Neuron (in vitro differentiated cells): ENCODE measurements around the gene SETD4.
A peak's percentile ranks its signal among the peaks of the same experiment; 100 is the strongest.
"Not testable (repeated sequence)": the region's sequence is repeated elsewhere in the genome, so short reads cannot be mapped to it uniquely, and the experiment has no call there.

ENCODE experiments used
- H2AFZ ChIP-seq: one replicate; pipeline ENCODE4 v1.6.1; 2013; ENCODE audit warnings: low read depth, mild to moderate bottlenecking, inconsistent platforms, low read length, moderate library complexity
- H3K27me3 ChIP-seq: one replicate; pipeline ENCODE4 v1.6.1; 2013; ENCODE audit warnings: low read length; ENCODE audit not compliant: insufficient read depth
- H3K36me3 ChIP-seq: one replicate; pipeline ENCODE4 v1.6.1; 2013; ENCODE audit warnings: low read length; ENCODE audit not compliant: insufficient read depth
- H3K4me1 ChIP-seq: one replicate; pipeline ENCODE4 v1.6.1; 2013; ENCODE audit warnings: low read length; ENCODE audit not compliant: insufficient read depth
- H3K4me3 ChIP-seq: 2 replicates; pipeline ENCODE4 v1.5.1; 2013; ENCODE audit warnings: mild to moderate bottlenecking, low read length, moderate library complexity
- H3K9me3 ChIP-seq: one replicate; pipeline ENCODE4 v1.6.1; 2013; ENCODE audit warnings: low read length

The SETD4 gene

GRCh38 chr21:36060159-36060921 is at the start of gene SETD4:
SETD4 (minus strand) TSS chr21:36060526; CDS start chr21:36058888, 1,638 bp downstream.
- peaks cover 24% of the 10 kb centered on the region for H3K36me3 ChIP-seq
- peaks cover 1% of the 10 kb centered on the region for H3K27me3 ChIP-seq
- peaks cover 6% of the 10 kb centered on the region for H3K4me1 ChIP-seq
- peak within 1 kb of the TSS; percentile 27 for H2AFZ ChIP-seq
- H3K9me3 ChIP-seq: no peaks in the 10 kb centered on the region
- H3K4me3 ChIP-seq: peak within 1 kb of the TSS; percentile 64

DNA sequence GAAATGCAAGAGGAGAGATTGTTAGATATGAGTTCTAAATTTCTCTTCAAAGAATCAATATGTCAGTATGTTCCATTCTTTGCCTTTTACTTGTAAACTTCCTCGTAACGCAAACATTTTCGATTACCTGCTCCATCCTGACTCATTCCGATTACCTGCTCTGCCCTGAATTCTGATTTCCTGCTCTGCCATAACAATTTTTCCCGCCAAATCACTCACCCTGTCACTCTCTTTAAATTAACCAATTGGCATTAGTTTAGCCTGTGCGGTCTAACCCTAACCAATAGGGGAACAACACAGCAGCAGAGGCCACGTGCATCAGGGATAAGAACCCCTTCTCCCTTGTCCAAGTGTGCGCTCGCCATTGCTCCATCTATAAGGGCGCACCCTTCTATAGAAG is 49.5 kb upstream of the SETD4 start:
- Histone ChIP-seq H3K4me1 (no peaks in the 10 kb centered on the region), H3K4me3 (no peak overlapping the region), H2AFZ (no peak overlapping the region), H3K27me3 (peaks cover 16% of the 10 kb centered on the region), H3K36me3 (no peaks in the 10 kb centered on the region), H3K9me3 (no peaks in the 10 kb centered on the region)

DNA sequence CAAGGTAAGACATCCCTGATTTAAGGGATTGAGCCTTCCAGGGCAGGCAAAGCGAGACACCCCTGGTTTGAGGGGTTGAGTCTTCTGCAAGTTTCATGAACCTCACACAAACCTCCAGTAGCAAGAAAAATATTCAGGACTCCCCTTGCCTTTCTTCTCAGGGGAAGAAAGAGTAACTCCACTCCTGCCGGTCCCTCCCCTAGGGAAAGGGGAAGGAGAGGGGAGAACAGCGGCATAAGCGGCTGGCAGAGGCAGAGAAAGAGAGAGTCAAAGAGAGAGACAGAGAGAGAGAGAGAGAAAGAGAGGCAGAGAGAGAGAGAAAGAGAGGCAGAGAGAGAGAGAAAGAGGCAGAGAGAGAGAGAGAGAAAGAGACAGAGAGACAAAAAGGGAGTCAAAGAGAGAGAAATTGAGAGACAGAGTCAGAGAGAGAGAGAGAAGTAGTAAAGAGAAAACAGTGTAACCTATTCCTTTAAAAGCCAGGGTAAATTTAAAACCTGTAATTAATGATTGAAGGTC is 45.1 kb upstream of the SETD4 start:
- Histone ChIP-seq H2AFZ (no peak overlapping the region), H3K27me3 (peaks cover 10% of the 10 kb centered on the region), H3K9me3 (no peaks in the 10 kb centered on the region), H3K4me3 (no peak overlapping the region), H3K36me3 (no peaks in the 10 kb centered on the region), H3K4me1 (no peaks in the 10 kb centered on the region)

GRCh38 chr21:36104317-36105300 is 44.3 kb upstream of the SETD4 start:
- Histone ChIP-seq H3K4me1 (no peaks in the 10 kb centered on the region), H3K9me3 (no peaks in the 10 kb centered on the region), H3K27me3 (peaks cover 10% of the 10 kb centered on the region), H2AFZ (no peak overlapping the region), H3K36me3 (no peaks in the 10 kb centered on the region), H3K4me3 (no peak overlapping the region)

DNA sequence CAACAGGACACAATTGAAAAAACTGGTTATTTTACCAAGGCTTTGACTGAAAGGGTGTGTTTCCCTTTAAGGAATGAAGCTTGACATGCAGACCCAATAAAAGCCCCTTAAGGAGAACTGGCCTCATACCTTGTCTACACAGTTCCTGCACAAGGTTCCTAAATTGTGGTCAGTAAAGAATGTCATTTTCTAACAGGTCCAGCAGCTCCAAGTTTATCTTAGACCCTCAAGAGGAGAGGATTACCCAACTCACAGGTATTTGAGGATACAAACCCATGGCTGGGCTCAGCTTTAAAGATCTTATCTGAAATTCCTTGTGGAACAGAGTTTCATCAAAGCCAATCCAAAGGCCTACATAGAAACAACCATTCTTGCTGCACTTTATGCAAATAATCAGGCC is 43.1 kb upstream of the SETD4 start:
- no peaks in the 10 kb centered on the region for H3K9me3 ChIP-seq
- no peak overlapping the region for H3K4me3 ChIP-seq
- H3K36me3 ChIP-seq: no peaks in the 10 kb centered on the region
- H2AFZ ChIP-seq: no peak overlapping the region
- H3K4me1 ChIP-seq: no peaks in the 10 kb centered on the region
- peaks cover 13% of the 10 kb centered on the region for H3K27me3 ChIP-seq

GRCh38 chr21:36100971-36101641 is 40.8 kb upstream of the SETD4 start:
- H3K4me3 ChIP-seq: no peak overlapping the region
- H2AFZ ChIP-seq: no peak overlapping the region
- no peaks in the 10 kb centered on the region for H3K36me3 ChIP-seq
- H3K4me1 ChIP-seq: no peaks in the 10 kb centered on the region
- peaks cover 8% of the 10 kb centered on the region for H3K27me3 ChIP-seq
- no peaks in the 10 kb centered on the region for H3K9me3 ChIP-seq

- H3K4me1 ChIP-seq, H3K36me3 ChIP-seq, H3K4me3 ChIP-seq, H3K27me3 ChIP-seq, H2AFZ ChIP-seq, H3K9me3 ChIP-seq: not testable (repeated sequence)
Observed at GRCh38 chr21:36099695-36100211, 39.4 kb upstream of the SETD4 start.

DNA sequence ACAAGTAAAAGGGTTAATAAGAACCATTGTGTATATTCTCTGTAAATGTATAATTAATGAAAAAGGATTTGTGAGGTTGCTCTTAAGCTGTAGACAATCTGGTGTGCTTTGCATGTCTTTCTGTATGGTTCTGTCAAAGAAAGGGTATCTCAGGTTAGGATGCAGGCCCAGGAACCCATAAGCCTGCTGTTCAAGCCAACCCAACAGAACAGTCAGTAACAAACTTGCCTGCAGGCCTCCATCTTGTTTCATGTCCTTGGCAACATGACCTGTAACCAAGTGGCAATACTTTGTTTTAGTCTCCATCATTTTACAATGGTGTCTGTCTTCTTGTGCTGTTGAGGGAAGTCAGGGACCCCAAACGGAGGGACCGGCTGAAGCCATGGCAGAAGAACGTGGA is 38.7 kb upstream of the SETD4 start:
- no peak overlapping the region for H2AFZ ChIP-seq
- H3K4me3 ChIP-seq: no peak overlapping the region
- peaks cover under 1% of the 10 kb centered on the region for H3K9me3 ChIP-seq
- peaks cover 5% of the 10 kb centered on the region for H3K27me3 ChIP-seq
- no peaks in the 10 kb centered on the region for H3K36me3 ChIP-seq
- H3K4me1 ChIP-seq: no peaks in the 10 kb centered on the region

- peaks cover 5% of the 10 kb centered on the region for H3K9me3 ChIP-seq
- peaks cover 5% of the 10 kb centered on the region for H3K27me3 ChIP-seq
- H3K36me3 ChIP-seq: no peaks in the 10 kb centered on the region
- H3K4me3 ChIP-seq: no peak overlapping the region
- no peaks in the 10 kb centered on the region for H3K4me1 ChIP-seq
- H2AFZ ChIP-seq: no peak overlapping the region
Observed at GRCh38 chr21:36098182-36098532, 37.8 kb upstream of the SETD4 start.

DNA sequence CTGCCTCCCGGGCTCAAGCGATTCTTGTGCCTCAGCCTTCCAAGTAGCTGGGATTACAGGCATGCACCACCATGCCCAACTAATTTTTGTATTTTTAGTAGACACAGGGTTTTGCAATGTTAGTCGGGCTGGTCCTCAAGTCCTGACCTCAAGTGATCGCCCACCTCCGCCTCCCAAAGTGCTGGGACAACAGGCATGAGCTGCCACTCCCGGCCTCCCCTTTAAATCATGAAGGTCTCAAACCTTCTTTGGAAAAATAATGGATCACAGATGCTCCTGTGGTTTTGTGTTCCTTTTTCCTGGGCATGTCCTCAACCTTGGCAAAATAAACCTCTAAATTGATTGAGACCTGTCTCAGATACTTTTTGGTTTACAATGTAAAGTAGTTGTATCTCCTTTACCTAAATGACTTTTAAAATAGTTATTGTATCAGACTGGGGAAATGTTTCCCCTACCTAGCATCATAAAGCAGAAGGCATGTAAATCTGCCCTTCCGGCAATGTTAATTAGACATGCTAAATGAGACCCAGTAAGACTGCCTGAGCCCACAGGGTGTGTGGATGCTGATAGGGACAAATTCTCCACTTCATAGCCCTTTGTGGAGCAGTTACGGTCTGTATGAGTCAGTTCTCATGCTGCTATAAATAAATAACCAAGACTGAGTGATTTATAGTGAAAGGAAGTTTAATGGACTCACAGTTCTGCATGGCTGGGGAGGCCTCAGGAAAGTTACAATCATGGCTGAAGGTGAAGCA is 37.3 kb upstream of the SETD4 start:
- Histone ChIP-seq H3K4me1 (no peaks in the 10 kb centered on the region), H3K9me3 (peaks cover 5% of the 10 kb centered on the region), H3K27me3 (peaks cover 5% of the 10 kb centered on the region), H3K36me3 (no peaks in the 10 kb centered on the region), H2AFZ (no peak overlapping the region), H3K4me3 (no peak overlapping the region)

- no peaks in the 10 kb centered on the region for H3K4me1 ChIP-seq
- no peak overlapping the region for H2AFZ ChIP-seq
- H3K27me3 ChIP-seq: peaks cover 5% of the 10 kb centered on the region
- no peak overlapping the region for H3K4me3 ChIP-seq
- H3K36me3 ChIP-seq: no peaks in the 10 kb centered on the region
- H3K9me3 ChIP-seq: peaks cover 5% of the 10 kb centered on the region
Observed at GRCh38 chr21:36096398-36097290, 36.3 kb upstream of the SETD4 start.
